Pancreas (tissue), 10 donors: Measurements from ENCODE around the gene KLHL15. TPM values are rescaled to one million over a fixed set of nuclear protein-coding genes. Genes with fewer than 3 reads are reported as not detected.
A peak's percentile ranks its signal among the peaks of the same experiment; 100 is the strongest.

ENCODE experiments used
- ATAC-seq, 4 donors: fragments of 200-7000 bp; cut with Tn5 transposase; one replicate each; pipeline versions ENCODE4 v1.8.0 to v1.9.1; 2020; ENCODE audit warnings: mild to moderate bottlenecking in 4 of 4, moderate library complexity in 4 of 4
- DNase-seq, 6 donors: peaks; one replicate each; pipeline ENCODE4 v3.0.0-alpha.2; 2020
- FAIRE-seq: peaks from 2 replicates; lab custom pipeline; 2012; peaks lifted over from hg19 to GRCh38; lab: Jason Lieb, UNC
- H3K27ac ChIP-seq, 4 donors: fragments of 200-600 bp; sonication (generic); 1 replicate in 3 of 4; 2 replicates in 1 of 4; pipeline versions ENCODE4 v1.5.0 to v1.8.0; 2020
- H3K27me3 ChIP-seq, 4 donors: fragments of 200-600 bp; one replicate each; pipeline ENCODE4 v1.8.0; 2021
- H3K36me3 ChIP-seq, 3 donors: fragments of 200-600 bp; sonication (generic) in 1 of 3; one replicate each; pipeline versions ENCODE4 v1.5.0 to v1.8.0; 2020 to 2021
- H3K4me1 ChIP-seq, 3 donors: fragments of 200-600 bp; one replicate each; pipeline ENCODE4 v1.8.0; 2021
- H3K4me3 ChIP-seq, 4 donors: fragments of 200-600 bp; sonication (generic) in 2 of 4; one replicate each; pipeline versions ENCODE4 v1.5.0 to v1.8.0; 2020 to 2021
- H3K9me3 ChIP-seq, 4 donors: fragments of 200-600 bp; one replicate each; pipeline ENCODE4 v1.8.0; 2021
- CTCF ChIP-seq, 4 donors: fragments of 200-600 bp; sonication (generic) in 3 of 4; IDR thresholded peaks; one replicate each; pipeline versions ENCODE4 v1.5.0 to v1.8.0; 2021; ENCODE audit warnings: antibody characterized with exemption in 4 of 4
- WGBS, 2 donors: extraction: QIAGEN DNeasy Blood & Tissue Kit; methylation state at CpG; one replicate each; pipeline ENCODE4 v1.1.7; 2013; 5-methylcytosine and 5-hydroxymethylcytosine counted together
- intact Hi-C, 3 donors: fragments of 100-400 bp; cut with DNase I; formaldehyde crosslinking; loops; one replicate each; pipeline versions ENCODE4 v1.11.1 to v1.14.2; 2022
- polyA plus RNA-seq, 2 donors: library from polyadenylated mRNA; stranded (reverse); fragments of 200-250 nt; gene quantifications; one replicate each; pipeline ENCODE4 v1.2.3, GENCODE V29; 2013
- total RNA-seq, 6 donors: library from RNA; stranded (reverse); fragmentation: NEBNext Ultra II Directional in 4 of 6; extraction: Animal tissue kit (Norgen Biotek cat#: 25700) in 4 of 6; gene quantifications; one replicate each; pipeline versions ENCODE4 v1.2.1 to v1.2.4, GENCODE V29; 2021 to 2023
- donor health status: healthy with polysubstance abuse.
- donor health status: DM: no; HTN: no; CAD: no; lungs with moderate emphysema.
- donor health status: DM: no; HTN: no; CAD: no.
- donor health status: control.
- donor health status: control.
- donor health status: Bipolar disorder and iron deficiency.
- donor health status: DM: yes; HTN: yes; CAD: no.
- donor health status: DM: no; HTN: no; CAD: no.
- donor health status: DM: no; HTN: no; CAD: no.
- donor health status: DM: yes; HTN: yes; CAD: no.

Gene KLHL15
- total and polyA plus RNA-seq, 8 donors = 1.2 to 4.7 (median 4.2) TPM

GRCh38 chrX:24030597-24030996 lies 3.6 kb upstream of the KLHL15 start:
- H3K36me3 ChIP-seq = no peaks in the 10 kb centered on the region
- no peak for FAIRE-seq
- no peaks in the 10 kb centered on the region for H3K4me1 ChIP-seq
- H3K4me3 ChIP-seq = no peak overlapping the region
- WGBS, 2 donors = 74 to 75% methylated on average over 5 of the region's 5 CpGs
- DNase-seq = no peak
- no peak overlapping the region for H3K27ac ChIP-seq
- H3K27me3 ChIP-seq = peaks cover 0 to 3% (median 0%) of the 10 kb centered on the region in 4 donors
- no peak for TF ChIP-seq CTCF (IDR thresholded peaks at IDR 0.05)
- no peak for ATAC-seq
- intact Hi-C loops = no loop called here
- no peaks in the 10 kb centered on the region for H3K9me3 ChIP-seq

- no peak overlapping the region for H3K4me3 ChIP-seq
- peaks cover 0 to 7% (median 0%) of the 10 kb centered on the region in 3 donors for H3K4me1 ChIP-seq
- ATAC-seq = no peak
- 88 to 97% methylated on average over 6 of the region's 6 CpGs for WGBS, 2 donors
- no peak for FAIRE-seq
- DNase-seq = no peak
- no peaks in the 10 kb centered on the region for H3K36me3 ChIP-seq
- no peak for TF ChIP-seq CTCF (IDR thresholded peaks at IDR 0.05)
- no peaks in the 10 kb centered on the region for H3K9me3 ChIP-seq
- no peak overlapping the region for H3K27ac ChIP-seq
- H3K27me3 ChIP-seq = peaks cover 0 to 12% (median 5%) of the 10 kb centered on the region in 4 donors
- intact Hi-C loops = no loop called here
These were observed 999 bp upstream of the KLHL15 start for GRCh38 chrX:24027985-24028384.

- Histone ChIP-seq H3K27ac (peak overlapping the region; percentile 91 to 96 (median 94)), H3K4me1 (peaks cover 0 to 7% (median 0%) of the 10 kb centered on the region in 3 donors), H3K27me3 (peaks cover 0 to 12% (median 5%) of the 10 kb centered on the region in 4 donors), H3K36me3 (no peaks in the 10 kb centered on the region), H3K9me3 (no peaks in the 10 kb centered on the region), H3K4me3 (peak overlapping the region; percentile 9 to 70 (median 36))
- TF ChIP-seq CTCF (IDR thresholded peaks at IDR 0.05) = no peak
- WGBS, 2 donors = 1 to 26% methylated on average over 13 of the region's 13 CpGs
- DNase-seq = no peak
- intact Hi-C loops = no loop called here
- FAIRE-seq = no peak
- peak in 1 of 4 donors; percentile 1 for ATAC-seq
These were observed 554 bp downstream of the KLHL15 start for GRCh38 chrX:24026432-24026831.

- peaks cover 0 to 12% (median 5%) of the 10 kb centered on the region in 4 donors for H3K27me3 ChIP-seq
- peak overlapping the region; percentile 9 to 70 (median 36) for H3K4me3 ChIP-seq
- H3K36me3 ChIP-seq = no peaks in the 10 kb centered on the region
- no peaks in the 10 kb centered on the region for H3K9me3 ChIP-seq
- peaks cover 0 to 7% (median 0%) of the 10 kb centered on the region in 3 donors for H3K4me1 ChIP-seq
- peak; percentile 94 for FAIRE-seq
- 0 to 35% methylated on average over 23 to 44 of the region's 46 CpGs for WGBS, 2 donors
- ATAC-seq = peak; percentile 18 to 49 (median 38)
- H3K27ac ChIP-seq = peak overlapping the region; percentile 91 to 96 (median 94)
- DNase-seq = peak in 2 of 6 donors; percentile 41 to 45
- TF ChIP-seq CTCF (IDR thresholded peaks at IDR 0.05) = no peak
- intact Hi-C loops = no loop called here
These were observed 1.1 kb downstream of the KLHL15 start for GRCh38 chrX:24025741-24026403.
